Left kidney (tissue), 2 donors: ENCODE measurements around the gene RANBP6. TPM values are rescaled to one million over a fixed set of nuclear protein-coding genes. Genes with fewer than 3 reads are reported as not detected.

ENCODE experiments used
- DNase-seq: peaks from one replicate; pipeline ENCODE4 v3.0.0-alpha.2; 2013
- polyA plus RNA-seq: library from polyadenylated mRNA; unstranded; fragments of 120-200 nt; gene quantifications from one replicate; pipeline ENCODE4 v1.2.1, GENCODE V29; 2013; ENCODE audit not compliant: insufficient read length

The RANBP6 gene
- polyA plus RNA-seq, 1 donor: 33.2 TPM

DNA sequence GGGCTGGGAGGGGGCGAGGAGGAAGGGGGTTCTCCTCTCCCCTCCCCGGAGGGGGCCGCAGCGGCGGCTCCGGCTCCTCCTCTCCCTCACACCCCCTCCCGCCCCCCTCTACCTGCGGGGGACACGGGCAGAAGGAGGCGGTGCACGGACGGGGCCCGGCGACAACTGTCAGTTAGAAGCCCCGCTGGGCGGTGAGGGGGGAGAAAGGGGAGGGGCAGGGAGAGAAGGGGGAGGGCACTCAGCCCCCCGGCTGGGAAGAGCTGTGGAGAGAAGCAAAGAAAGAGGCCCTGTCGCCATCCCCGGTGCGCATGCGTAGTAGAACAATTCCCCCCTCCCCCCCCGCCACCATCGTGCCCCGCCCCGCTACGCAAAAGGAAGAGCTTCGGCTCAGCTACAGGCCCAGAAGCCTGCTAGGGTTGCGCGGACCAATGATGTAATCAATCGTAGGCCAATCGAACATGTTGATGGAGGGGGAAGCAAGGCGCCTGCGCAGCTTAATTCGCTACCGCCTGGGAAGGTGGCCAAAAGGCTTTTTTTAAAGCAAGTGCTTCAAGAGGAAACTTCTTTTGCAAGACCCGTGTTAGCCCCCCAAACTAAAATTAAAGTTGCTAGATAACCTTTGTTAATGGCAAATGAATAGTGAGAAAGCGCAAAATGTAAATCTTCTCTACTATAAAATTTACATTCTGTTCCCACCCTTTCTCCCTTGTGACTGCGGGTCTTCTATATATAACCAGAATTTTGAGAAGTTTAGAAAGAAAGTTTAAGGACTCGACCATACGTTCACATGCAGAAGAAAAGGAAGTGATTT lies 7.0 kb downstream of the RANBP6 start:
- peak; percentile 96 for DNase-seq

DNA sequence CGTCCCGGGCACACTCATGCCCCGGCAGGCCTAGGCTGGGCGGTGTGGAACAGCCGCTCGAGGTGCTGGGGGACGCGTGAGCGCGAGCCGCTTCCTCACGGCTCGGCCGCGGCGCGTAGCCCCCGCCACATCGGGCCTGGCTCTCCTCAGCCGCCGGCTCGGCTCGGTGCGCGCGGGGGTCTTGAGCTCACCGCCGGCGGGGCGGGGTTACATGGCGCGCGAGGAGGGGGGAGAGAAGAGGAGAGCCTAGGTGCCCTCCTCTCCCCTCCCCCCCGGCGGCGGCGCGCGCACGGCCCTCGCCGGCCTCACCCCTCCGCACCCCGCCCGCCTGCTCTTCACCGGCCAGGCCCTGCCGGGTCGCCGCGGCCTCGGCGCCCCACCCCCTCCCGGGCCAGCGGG lies 7.7 kb downstream of the RANBP6 start:
- DNase-seq: peak; percentile 84

DNA sequence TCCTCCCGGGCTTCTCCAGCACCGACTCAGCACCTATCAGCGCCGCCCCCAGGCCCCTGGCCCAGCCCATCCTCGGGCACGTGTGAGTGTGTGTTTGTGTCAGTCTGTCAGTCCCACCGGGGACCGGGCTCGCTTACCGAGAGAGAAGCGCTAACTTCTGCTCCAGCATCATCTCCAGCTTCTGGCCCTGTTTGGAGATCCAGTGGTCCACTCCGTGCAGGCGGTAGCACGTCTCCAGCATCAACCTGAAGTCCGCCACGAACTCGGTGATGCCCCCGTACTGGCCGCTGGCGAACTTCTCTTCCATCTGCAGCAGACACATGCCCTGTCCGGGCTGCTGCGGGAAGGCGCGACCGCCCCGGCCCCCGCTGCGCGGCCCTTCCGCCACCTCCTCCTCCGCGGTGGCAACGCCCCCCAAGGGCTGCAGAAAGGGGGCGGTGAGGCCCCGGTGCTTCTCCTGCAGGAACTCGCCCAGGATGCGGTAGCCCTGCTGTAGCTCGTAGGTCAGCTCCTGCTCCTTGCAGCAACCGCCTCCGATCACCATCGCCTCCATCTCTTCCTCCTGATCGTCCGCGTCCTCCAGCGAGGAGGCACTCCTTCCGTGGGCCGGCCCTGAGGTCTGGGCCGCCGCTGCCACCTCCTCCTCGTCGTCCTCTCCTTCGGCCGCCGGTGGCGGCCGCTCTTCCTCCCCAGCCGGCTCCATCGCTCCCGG lies 8.2 kb downstream of the RANBP6 start:
- DNase-seq: peak; percentile 56

DNA sequence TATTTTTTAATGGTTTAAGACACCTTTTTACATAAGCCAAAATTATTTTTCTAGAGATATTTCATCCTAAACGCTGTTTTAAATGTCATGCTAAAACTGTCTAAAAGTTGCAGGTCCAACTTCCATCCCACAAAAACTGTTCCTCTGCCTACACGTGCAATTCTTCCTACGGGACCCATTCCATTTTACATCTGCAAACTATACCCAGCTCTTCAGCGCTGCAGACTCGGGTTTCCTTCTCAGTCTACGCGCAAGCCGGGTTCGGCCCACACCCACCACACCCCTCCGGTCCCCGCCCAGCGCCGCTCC lies 8.7 kb downstream of the RANBP6 start:
- no peak for DNase-seq

DNA sequence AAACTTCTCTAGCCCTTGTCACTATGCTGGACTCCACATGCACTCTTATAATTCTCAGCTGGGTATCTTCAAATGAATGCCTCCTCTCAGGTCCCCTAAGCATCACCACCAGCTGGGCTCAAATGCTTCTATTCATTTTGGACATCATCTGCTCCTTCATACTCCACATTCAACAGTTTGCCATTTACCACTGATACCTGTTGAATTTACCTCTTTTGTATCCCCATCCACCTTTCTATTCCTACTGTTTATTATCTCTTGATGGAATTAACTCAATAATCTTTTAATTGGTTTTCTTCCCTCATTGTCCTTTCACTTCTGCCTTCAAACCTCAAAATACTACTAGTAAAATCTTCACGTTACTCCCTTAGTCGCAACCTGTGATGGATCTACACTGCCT lies 14.5 kb downstream of the RANBP6 start:
- DNase-seq: no peak

DNA sequence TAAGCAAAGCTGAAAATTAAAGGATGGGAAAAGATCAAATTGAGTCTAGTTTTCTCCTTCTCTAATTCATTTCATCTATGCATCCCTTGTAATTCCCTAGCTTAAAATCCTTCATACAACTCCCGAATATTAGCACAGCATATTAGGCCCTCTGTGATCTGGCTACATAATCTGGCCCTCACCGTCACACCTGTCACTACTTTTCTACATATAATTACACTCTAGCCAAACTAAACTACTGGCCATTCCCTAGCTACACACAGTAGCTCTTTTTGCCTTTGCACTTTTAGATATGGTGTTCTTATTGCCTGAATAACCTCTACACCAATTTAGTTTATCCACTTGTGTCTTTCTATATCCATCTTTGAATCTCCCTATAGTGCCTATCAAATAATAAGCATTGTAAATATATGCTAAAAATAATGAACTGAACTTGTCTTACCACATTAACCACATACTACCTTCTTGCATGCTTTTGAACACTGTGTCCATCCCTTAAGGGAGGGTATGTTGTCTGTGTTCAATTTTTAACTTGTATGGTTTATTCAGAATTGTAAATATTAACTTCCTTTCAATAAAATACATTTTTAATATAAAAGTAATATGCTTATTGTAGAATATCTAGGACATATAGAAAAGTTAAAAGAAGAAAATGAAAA lies 15.9 kb downstream of the RANBP6 start:
- DNase-seq: no peak

DNA sequence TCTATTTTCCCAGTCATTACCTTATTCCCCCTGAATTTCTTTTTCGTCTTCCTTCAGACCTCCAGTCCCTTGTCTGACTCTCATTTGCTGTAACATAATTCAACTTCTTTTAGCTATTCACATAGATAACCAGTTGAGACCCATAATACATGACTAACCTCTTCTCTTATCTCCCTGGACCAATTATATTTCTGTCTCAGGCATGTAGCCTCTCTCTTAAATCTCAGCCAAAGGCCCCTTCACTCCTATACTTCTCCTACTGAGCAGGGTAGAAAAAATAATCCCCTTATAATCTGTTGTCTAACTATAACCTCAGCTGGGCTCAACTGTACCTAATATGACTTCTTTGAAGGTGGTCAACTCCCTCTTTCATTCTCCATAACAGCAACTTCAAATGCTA lies 20.9 kb downstream of the RANBP6 start:
- no peak for DNase-seq

DNA sequence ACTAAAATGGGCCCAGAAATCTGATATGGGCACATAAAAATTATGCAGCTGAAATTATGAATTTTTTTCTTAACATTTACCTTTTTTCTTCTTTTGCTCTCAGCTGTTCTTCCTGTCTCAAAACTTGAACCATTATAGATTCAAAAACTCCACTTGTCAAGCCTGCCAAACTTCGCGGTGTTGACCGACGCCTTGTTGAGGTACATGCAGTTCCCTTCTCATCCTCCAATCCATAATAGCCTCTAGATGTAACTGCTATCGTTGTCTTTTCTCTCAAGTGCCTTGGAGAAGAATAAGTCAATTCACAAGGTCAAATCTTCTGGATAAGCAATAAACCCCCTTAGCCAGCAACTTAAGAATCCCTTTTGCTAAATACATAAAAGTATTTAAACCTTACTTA lies 27.2 kb downstream of the RANBP6 start:
- DNase-seq: no peak

DNA sequence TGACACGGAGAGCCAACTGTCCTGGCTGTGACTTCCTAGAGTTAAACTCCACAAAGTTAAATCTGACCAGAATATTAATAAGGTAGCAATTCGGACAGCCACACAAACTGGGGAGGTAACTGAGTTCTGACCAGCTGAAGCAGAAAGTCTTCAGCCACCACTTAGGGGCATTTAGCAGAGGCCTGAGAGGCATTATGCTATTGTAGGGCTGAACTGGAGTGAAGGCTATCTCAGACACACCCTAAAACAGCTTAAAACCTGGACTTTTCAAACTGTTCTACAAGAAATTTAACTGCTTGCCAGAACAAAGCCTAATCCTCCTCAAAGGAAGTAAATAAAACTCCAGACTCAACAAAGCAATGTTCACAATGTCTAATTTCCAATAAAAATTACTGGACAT lies 32.4 kb downstream of the RANBP6 start:
- DNase-seq: no peak

DNA sequence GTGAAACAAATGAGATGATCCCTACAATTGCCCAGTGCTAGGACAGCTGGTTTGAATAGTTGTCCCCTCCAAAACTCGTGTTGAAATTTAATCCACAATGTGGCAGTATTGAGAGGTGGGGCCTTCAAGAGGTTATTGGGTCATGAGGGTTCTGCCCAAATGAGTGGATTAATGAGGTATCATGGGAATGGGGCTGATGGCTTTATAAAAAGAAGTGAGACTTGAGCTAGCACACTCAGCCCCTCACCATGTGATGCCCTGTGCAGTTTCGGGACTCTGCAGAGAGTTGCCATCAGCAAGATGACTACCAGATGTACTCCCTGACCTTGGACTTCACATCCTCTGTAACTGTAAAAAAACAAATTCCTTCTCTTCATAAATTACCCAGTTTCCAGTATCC lies 33.1 kb downstream of the RANBP6 start:
- DNase-seq: no peak

DNA sequence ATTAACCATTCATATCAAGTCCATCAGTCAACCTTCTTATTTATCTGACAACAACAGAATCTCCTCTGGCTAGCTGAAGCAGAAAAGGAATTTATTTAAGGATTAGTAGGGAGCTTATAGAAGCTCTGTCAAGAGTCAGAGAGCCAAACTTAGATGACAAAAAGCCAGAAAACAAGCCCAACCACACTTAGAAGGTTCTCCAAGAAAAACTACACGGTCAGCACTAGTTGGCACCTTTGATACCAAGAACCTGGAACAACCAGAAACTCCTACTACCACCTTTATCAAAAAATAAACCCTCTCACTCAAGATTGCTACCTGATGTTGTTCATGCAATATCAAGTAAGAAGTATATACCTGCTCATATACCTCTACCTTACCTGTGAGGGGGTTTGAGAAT lies 36.9 kb downstream of the RANBP6 start:
- DNase-seq: no peak

DNA sequence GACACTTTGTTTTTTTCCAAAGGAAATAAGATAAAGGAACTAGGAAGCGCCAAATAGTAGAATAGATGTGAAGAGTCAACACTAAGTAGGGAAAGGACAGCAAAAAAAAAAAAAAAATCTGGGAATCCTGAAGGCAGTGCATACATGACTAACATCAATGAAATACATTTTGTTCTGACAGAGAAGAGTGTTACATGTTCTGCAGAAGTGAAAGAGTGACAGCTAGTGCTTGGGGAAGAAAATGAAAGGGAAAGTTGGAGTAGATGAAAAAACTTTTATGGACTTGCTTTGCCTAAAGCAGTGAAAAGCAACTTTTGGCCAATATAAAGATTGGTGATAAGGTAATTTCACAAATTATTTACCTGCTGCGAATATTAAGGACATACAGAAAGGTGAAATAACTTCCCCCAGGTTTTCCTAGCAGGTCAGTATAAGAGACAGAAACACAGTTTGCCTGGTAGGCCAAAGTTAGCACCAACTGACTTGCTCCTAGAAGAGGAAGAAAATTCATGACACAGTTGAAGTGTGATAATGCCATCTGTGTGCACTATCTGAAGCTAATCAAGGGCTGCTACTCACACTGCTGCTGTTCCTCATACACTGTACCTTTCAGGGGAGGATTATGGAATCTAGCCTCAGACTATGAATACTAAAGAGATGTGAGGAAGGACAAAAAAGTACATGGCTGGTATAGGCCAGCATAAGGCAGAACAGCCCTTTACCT lies 38.6 kb downstream of the RANBP6 start:
- no peak for DNase-seq

DNA sequence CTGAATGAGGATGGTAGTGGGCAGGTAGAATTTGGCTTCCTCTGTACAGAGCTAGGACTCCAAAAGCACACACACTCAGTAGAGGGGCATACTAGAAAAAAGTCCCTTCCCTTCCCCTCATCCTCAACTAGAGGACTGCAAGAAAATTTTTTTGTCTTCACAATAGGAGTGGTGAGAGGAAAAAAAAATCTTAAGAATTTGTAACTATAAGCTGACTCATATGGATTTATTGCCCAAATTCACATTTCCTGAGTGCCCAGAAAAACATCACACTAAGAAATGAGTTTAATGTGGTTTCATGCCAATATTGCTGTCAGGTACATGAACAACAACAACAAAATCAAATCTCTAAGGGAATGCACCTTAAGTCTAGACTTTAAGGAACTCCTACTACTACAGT lies 43.7 kb downstream of the RANBP6 start:
- no peak for DNase-seq

Other genes with a start within 250 kb of the RANBP6 start
- 54.0 TPM for gene ERMP1, start 182.5 kb downstream of the RANBP6 start, polyA plus RNA-seq
- gene MLANA, start 124.7 kb downstream of the RANBP6 start, polyA plus RNA-seq: 1.0 TPM
- 7.3 TPM for gene IL33, start 200.2 kb upstream of the RANBP6 start, polyA plus RNA-seq